NCI-H2227 treated with DMSO at 0.1 percent for 48 hours (cell line): Measurements from ENCODE around the gene PTPN11.
A peak's percentile ranks its signal among the peaks of the same experiment; 100 is the strongest.
"Not testable (repeated sequence)": the region's sequence is repeated elsewhere in the genome, so short reads cannot be mapped to it uniquely, and the experiment has no call there.

Source experiments
- DNase-seq: peaks from one replicate; lab custom pipeline; 2025; lab: John Stamatoyannopoulos, UW

The PTPN11 gene

DNA sequence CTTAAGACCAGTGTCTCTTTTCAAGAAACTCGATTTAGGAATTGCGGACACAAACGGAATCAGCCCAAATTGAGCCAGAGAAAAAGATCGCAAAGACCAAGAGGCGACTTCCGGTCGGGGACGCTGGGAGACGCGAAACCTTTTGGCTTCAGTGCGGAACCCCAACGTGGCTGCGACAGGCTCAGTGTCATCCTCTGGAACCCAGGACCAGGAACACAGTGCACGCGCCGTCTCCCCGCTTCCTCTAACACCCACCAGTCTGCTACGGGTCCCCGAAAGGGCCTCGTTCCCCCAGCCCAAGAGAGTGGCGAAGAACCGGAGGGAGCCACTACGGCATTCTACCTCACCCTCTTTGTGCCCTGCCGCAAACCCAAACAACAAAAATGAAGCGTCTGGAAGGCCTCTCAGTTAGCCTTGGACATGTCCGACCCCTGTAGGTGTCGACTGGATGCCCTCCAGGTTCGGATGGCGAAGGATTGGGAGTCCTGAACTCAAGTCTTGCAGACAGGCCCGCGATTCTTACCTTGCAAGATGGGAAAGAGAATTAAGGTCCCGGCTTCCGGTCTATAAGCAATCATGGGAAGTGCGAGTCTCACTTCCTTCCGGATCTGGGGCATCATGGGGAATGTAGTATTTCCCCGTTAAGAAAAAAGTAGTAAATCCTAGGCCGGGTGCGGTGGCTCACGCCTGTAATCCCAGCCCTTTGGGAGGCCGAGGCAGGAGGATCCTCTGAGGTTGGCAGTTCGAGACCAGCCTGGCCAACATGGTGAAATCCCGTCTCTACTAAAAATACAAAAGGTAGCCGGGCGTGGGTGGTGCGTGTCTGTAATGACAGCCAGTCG lies 9.5 kb upstream of the PTPN11 start, which contains the start of gene RPL6:
Gene RPL6 (minus strand): TSS at position 542 of the 842 bp plus-strand sequence. CDS start 949 bp downstream, outside the sequence.
- DNase-seq = peak; percentile 90

DNA sequence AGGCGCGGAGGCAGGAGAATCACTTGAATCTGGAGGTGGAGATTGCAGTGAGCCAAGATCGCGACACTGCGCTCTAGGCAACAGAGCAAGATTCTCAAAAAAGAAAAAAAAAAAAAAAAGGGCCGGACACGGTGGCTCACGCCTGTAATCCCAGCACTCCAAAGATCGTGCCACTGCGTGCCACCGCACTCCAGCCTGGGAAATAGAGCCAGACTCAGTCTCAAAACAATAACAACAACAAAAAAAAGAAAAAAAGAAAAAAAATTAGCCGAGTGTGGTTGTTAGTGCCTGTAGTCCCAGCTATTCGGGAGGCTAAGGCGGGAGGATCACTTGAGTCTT lies 8.9 kb upstream of the PTPN11 start:
- no peak for DNase-seq

DNA sequence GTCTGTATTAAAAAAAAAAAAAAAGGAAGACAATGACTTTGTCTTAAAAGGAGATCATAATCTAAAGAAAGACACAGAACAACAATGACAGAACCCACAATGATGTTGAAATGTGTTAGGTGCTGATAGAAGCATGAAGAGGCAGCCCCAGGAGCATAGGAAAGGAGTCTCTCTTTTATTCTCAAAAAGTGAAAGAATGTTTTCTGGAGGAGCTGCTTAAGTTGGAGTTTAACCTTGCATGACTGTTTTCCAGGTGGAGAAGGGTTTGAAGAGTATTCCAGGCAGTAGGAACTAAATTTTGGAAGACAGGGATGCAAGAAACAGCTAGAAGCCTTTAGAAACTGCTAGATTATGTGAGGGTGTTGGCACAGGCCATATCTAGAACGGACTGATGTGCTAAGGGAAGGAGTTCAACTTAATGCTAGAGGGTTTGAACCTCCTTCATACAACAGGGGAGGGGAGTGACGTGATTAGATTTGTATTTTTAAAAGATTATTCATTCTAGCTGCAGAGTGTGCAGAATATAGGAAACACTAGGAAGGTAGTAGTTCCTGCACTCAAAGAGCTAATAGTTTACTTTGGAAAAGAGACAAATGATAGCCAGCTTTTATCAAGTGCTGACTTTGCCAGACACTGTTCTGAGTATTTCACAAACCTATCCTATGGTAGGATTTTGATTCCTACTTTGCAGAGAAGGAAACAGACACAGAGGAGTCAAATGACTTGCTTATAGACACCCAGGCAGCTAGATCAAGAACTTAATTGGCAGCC lies 4.7 kb upstream of the PTPN11 start:
- no peak for DNase-seq

DNA sequence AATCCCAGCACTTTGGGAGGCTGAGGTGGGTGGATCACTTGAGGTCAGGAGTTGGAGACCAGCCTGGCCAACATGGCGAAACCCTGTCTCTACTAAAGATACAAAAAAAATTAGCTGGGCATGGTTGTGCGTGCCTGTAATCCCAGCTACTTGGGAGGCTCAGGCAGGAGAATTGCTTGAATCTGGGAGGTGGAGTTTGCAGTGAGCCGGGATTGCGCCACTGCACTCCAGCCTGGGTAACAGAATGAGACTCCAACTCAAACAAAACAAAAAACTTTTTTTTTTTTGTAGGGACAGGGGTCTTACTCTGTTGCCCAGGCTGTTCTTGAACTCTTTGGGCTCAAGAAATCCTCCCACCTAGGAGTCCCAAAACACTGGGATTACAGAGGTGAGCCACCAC lies 3.3 kb upstream of the PTPN11 start:
- DNase-seq = not testable (repeated sequence)

DNA sequence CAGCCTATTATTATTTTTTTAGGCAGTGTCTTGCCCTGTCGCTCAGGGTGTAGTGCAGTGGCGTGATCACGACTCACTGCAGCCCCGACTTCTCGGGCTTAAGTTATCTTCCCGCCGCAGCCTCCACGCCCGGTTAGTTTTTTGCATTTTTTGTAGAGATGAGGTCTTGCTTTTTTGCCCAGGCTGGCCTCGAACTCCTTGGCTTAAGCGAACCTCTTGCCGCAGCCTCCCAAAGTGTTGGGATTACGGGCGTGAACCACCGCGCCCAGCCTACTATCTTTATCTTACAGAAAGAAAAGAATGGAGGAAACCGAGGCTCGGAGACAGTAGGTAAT lies 507 bp upstream of the PTPN11 start:
- DNase-seq = no peak

DNA sequence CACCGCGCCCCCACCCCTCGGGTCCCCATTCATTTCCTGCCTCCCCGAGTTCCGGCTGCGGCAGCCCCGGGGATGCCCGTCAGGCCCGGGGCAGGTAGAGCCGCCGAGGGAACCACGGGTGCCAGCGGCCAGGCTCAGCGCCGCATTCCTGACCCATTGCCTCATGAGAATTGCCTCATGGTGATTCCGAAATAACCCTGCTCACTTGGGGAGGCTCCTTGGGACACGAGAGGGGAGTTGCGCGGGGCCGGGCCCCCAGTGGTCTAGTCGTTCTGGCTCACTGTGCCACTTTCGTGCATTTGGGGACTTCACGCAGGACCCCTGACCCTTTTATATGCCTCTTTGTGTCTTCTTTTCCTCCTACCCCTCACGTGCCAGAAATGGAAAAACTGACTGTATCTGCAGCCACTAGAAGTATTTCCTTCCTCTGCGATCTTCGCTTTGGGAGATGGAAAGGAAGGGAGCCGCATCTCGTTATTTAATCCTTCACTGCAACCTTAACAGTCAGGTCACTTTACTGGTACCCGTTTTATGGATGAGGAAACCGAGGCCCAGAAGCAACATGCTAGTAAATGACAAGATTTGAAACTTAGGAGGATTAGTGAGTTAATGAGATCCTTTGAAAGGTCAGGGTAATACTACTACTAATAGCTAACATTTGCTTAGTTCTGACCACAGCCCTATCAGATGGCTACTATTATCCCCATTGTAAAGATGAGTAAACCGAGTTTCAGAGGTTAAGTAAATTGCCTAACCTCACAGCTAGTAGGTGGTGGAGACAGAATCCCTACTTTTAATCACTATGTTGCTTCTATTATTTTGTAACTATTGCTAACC lies 768 bp downstream of the PTPN11 start:
- no peak for DNase-seq

DNA sequence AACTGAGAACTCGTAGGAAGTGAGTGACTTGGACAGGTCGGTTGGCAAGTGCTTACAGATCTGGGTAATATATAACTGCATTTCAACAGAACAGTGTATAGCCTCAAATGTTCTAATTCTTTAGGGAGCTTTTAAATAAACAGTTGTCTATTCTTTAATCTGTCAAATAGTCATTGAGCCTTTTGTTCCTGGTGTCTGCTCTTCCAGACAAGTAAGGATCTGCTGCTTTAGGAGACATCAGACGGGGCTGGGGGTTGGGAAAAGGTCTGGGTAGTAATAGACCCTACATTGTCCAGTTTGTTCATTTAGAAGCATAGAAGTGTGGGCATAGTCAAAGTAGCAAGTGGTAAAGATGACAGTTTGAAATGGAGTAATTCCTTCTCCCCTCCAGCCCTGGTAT lies 2.0 kb downstream of the PTPN11 start:
- DNase-seq = no peak

DNA sequence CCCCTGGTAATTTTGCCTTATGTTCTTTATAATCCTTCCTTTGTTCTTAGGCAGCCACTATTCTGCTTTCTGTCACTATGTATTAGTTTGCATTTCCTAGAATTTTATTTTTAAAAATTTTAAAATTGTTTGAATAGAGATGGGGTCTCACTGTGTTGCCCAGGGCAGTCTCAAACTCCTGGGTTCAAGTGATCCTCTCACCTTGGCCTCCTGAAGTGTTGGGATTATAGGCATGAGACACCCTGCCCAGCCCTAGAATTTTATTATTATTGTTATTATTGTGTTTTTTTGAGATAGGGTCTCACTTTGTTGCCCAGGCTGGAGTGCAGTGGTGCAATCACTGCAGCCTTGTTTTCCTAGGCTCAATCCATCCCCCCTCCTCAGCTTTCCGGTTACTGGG lies 2.6 kb downstream of the PTPN11 start:
- no peak for DNase-seq

DNA sequence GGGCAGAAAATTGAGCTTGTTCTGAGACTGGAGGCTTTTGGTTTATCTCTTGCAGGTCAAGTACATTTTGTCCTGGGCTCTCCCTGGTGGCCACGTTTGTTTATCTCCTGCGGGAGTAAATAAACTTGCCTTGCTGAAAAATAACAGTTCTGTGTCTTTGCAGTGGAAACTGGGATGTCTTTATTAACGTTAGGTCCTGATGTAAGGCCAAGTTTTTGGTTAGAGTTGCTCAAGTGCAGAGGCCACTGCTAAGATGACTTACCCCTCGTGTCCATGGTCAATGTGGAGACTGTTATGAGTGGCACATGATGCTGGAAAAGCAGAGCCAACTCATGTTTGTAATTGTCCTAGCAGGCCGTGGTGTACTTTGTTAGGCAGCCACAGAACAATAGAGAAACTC lies 3.8 kb downstream of the PTPN11 start:
- DNase-seq = no peak

DNA sequence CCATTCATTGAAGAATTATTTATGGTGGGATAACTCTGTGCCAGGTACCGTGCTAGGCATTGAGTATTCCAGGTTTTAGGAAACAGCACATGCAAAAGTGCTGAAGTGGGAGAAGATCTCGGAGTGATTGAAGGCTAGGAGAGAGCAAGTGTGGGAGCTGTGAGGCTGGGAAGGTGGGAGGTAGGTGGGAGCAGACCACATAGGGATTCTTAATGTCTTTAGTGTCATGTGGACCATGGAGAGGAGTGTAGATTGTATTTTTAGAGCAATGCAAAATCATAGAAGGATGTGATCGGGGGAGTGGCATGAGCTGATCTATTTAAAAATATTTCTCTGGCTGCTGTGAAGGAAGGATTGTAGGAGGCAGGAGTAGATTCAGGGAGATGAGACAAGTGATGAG lies 5.4 kb downstream of the PTPN11 start:
- no peak for DNase-seq

DNA sequence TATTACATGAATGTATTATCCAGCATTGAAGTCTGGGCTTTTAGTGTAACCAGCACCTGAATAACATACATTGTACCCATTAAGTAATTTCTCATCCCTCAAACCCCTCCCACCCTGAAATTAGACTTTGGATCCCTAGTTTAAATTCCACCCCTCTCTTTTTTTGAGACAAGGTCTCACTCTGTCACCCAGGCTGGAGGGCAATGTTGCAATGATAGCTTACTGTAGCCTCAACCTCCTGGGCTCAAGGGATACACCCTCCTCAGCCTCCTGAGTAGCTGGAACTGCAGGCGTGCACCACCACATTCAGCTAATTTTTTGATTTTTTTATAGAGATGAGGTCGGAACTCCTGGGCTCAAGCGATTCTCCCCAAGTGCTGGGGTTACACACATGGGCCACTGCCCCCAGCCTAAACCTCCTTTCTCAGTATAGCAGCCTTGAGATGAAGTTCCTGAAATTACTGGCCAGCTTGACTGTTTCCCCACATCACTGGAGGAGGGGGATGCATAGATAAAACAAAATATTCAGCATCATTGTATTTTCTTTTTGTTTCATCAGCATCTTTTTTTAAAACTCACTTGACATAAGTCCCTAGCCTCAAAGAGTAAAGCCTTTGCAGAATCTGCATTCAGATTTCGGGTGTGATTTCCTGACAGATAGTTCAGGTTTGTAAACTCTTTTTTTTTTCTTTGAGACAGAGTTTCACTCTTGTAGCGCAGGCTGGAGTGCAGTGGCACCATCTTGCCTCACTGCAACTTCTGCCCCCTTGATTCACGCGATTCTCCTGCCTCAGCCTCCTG lies 7.0 kb downstream of the PTPN11 start:
- no peak for DNase-seq

DNA sequence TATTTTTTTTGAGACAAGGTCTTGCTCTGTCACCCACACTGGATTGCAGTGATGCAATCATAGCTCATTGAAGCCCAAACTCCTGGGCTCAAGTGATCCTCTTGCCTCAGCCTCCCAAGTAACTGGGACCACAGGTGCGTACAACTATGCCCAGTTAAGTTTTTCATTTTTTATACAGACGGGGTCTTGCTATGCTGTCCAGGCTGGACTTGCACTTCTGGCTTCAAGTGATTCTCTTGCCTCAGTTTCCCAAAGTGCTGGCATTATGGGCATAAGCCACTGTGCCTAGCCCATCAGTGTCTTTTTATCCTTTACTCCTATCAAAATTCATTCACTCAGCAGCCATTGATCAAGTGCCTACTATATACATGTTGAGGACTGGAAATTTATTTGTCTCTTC lies 9.0 kb downstream of the PTPN11 start:
- no peak for DNase-seq

DNA sequence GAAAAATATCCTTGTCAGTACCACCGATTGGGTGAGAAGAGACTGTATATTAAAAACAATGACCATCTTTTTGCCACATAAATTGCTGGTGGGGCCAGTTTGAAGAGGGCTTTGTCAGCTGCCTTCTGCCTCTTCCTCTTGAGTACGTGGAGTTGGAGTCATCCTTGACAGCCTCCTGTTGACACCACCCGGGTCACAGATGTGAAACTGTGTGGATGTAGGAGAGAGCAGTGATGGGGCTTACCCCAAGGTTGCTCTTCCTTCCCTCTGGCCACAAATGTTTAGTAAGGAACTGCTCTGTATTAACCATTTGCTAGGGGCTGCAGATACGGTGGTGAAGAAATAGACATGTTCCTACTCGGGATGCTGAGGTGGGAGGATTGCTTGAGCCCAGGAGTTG lies 12.2 kb downstream of the PTPN11 start:
- DNase-seq = no peak

DNA sequence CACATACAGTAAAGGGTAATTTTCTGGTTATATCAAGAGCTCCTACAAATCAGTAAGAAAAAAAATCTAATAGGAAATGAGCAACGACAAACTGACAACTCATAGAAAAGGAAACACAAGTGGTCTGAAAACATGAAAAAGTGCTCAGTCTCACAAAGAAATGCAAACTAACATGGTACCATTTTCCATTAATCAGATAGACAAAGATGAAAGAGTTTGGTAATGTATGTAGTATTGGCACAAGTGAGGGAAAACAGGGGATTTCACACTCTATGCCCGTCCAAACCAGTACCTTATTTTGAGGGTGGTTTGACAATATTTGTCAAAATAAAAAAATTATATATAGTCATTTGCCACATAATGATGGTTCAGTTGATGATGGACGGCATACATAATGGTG lies 13.2 kb downstream of the PTPN11 start:
- DNase-seq = no peak

DNA sequence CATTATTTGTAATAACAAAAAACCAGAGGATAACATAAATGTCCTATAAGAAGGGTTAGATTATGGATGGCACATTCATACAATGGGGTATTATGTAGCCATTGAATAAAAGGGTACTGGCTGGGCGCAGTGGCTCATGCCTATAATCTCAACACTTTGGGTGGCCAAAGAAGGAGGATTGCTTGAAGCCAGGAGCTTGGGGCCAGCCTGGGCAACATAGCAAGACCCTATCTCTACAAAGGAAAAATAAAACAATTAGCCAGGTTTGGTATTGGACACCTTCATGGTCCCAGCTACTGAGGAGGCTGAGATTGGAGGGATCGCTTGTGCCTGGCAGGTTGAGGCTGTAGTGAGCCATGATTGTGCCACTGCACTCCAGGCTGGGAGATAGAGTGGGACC lies 14.8 kb downstream of the PTPN11 start:
- no peak for DNase-seq

DNA sequence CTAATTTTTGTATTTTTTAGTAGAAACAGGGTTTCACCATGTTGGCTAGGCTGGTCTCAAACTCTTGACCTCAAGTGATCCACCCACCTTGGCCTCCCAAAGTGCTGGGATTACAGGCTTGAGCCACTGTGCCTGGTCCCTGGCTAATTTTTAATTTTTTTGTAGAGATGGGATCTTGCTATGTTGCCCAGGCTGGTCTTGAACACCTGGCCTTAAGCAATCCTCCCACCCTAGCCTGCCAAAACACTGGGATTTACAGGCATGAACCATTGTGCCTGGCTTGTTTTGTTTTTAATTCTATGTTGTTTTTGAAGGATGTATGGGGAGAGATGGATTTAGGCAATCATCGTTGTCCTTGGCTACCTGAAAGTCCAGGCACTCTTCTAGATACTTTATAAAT lies 19.9 kb downstream of the PTPN11 start:
- not testable (repeated sequence) for DNase-seq

DNA sequence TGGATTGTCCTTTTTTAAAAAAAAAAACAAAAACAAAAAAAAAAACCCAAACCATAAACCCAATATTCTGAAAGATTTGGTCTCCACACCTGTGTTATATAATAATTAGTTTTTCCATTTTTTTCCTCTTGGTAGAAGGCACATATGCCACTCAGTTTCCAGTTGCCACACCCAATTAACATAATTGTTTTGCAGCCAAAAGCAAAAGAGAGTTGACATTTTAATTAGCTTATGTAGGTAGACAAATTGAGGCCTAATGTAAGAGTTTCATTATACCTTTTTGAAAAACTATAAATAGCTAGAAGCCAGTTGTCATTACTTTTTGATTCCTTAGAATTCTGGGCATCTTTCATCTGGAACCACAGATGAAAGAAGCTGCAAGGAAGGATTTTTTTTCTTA lies 21.0 kb downstream of the PTPN11 start:
- no peak for DNase-seq

DNA sequence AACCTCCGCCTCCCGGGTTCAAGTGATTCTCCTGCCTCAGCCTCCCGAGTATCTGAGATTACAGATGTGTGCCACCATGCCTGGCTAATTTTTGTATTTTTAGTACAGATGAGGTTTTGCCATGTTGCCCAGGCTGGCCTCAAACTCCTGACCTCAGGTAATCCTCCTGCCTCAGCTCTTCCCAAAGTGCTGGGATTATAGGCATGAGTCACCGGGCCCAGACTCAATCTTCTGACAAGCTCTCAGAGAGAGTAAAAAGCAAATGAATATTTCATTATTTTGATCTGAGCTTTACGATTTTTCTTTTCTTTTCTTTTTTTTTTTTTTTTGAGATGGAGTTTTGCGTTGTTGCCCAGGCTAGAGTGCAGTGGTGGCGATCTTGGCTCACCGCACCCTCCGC lies 21.9 kb downstream of the PTPN11 start:
- DNase-seq = not testable (repeated sequence)

DNA sequence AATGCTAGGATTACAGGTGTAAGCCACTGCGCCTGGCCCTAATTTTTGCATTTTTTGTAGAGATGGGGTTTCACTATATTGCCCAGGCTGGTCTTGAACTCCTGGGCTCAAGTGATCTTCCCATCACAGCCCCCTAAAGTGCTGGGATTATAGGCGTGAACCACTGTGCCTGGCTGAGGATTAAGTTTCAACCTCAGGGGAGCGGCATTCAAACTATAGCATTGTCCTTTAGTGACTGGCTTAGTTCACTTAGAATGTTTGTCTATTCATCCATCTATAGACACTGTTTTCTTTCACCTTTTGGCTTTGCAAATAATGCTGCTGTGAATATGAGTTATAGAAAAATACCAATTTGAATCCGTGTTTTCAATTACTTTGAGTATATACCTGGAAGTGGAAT lies 25.2 kb downstream of the PTPN11 start:
- no peak for DNase-seq

DNA sequence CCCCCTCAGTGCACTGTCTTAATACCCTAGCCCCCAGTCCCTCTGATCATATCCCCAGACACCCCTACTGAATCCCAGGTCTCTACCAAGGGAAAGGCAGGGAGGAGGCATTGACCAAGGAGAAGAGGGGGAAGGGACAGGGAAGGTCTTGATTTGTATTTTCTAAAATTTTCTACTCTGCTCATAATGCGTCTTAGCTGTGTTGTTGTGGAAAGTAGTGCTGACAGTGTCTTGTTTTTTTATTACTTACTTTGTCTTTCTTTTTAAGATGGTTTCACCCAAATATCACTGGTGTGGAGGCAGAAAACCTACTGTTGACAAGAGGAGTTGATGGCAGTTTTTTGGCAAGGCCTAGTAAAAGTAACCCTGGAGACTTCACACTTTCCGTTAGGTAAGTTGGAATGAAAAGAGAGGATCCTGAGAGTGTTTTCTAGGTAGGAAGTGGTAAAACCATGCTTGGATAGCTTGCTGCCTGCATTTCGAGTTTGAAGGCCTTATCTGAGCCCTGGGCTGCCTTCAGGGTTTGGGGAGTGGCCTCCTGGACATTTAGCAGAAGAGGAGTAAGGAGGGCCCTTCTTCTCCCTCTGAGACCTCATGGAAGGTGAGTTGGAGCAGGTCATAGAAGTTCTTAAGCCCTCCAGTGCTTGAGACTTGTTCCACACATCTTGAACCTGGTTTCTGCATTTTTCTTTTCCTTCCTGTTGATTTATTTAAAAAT lies 27.4 kb downstream of the PTPN11 start:
- no peak for DNase-seq

DNA sequence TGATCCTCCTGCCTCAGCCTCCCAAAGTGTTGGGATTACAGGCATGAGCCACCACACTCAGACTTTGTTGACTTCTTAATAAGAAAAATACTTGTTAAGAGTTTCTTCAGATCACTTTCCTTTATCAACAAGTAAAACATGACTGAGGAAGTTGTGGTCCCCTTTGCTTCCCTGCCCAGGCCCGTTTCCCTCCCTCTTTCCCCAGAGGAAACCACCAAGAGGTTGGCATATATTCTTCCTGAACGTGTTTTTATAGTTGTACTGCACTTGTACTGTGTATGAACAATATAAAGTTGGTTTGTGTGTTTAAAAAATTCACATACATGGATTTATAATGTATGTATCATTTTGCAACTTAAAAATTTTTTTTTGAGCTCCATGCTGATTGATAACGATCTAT lies 28.4 kb downstream of the PTPN11 start:
- no peak for DNase-seq
